ENCODE data around the gene ST3GAL4.

Gene ST3GAL4

DNA sequence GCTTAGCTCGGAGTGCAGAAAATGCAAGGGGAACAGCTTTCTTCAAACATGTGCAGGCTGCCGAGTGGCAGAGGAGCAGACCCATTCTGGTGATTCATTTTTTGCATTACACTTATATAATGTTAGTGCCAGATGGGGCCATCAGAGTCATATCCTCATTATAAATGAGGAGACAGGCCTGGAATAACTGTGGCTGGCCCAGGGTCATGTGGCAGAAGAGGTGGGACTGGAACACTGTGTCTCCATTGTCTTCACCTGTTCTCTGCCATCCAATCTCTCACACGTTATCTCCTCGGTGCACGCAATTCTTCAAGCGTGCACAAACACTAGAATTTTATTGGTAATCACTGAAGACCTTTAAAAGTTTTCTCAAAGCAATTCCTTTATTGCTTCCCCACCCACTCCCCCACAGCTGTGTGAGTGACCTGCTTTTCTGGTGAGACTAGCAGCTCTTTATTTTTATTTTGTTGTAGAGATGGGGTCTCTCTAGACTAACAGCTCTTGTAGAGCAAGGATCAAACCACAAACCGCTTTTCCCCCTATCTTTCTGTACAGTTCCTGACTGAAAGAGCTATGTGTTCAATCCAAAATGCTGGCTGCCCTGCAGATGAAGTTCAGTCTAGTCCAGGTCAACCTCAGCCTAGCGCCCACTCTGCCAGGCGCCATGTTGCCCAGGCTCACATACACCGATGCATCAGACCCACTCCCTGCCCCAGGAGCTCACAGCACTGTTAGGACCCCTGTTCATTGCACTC lies 75.3 kb downstream of the ST3GAL4 start:
- TF ChIP-seq, protein P1, sequence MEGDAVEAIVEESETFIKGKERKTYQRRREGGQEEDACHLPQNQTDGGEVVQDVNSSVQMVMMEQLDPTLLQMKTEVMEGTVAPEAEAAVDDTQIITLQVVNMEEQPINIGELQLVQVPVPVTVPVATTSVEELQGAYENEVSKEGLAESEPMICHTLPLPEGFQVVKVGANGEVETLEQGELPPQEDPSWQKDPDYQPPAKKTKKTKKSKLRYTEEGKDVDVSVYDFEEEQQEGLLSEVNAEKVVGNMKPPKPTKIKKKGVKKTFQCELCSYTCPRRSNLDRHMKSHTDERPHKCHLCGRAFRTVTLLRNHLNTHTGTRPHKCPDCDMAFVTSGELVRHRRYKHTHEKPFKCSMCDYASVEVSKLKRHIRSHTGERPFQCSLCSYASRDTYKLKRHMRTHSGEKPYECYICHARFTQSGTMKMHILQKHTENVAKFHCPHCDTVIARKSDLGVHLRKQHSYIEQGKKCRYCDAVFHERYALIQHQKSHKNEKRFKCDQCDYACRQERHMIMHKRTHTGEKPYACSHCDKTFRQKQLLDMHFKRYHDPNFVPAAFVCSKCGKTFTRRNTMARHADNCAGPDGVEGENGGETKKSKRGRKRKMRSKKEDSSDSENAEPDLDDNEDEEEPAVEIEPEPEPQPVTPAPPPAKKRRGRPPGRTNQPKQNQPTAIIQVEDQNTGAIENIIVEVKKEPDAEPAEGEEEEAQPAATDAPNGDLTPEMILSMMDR (IDR thresholded peaks at IDR 0.05; ENCODE audit: control insufficient read depth, extremely low read depth, insufficient read depth): no peak
- no peak for DNase-seq (ENCODE audit: low read depth)
- H3K4me3 ChIP-seq (ENCODE audit: low read depth, low read length): no peak overlapping the region

DNA sequence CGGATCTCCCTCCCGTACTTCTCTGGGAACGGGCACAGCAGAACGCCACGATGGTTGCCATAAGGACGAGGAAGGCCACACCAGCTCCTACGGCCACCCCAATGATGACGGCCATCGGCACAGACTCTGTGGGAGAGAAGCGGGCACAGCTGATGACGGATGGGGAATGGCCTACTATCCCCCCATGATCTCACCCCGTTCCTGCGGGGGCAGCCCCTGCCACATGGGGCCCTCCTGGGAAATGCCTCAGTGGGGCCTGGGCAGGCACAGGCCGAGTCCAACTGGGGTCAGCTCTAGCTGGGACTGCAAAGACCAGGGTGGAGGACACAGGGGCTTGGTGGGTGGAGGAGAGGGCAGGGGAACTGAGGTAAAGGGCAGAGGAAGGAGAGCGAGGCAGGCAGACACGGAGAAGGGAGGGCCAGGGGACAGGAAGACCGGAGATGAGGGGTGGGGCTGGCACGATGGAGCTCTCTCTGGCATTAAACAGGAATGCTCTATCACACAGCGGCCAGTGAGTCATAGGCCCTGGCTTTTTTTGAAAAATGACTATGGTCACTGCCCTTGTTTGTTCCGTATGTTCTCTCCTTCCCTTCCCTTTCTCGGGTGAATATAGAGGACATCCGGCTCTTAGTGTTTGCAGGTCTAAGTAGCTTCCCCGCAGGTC lies 76.0 kb downstream of the ST3GAL4 start:
- no peak for DNase-seq (ENCODE audit: low read depth)
- TF ChIP-seq, protein P1 (IDR thresholded peaks at IDR 0.05; ENCODE audit: control insufficient read depth, extremely low read depth, insufficient read depth): no peak
- H3K4me3 ChIP-seq (ENCODE audit: low read depth, low read length): no peak overlapping the region

DNA sequence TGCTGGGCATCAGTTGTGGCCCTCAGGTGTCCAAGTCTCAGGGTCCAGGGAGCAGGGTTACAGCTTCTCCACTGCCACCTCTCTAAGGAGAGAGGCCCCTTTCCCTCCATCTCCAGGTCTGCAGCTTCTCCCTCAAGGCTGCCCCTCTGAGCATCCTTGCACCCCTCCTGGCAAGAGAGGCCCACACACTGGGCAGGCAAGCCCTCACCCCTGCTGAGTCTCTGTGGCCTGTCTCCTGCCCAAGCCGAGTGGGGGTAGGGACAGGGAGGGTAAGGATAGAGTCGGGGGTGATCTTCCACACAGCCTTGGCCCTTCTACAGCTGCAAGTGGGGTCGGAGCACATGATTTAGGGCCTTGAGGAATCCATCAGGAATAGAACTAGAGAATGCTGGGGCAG lies 76.6 kb downstream of the ST3GAL4 start:
- H3K4me3 ChIP-seq (ENCODE audit: low read depth, low read length): no peak overlapping the region
- TF ChIP-seq, protein P1 (IDR thresholded peaks at IDR 0.05; ENCODE audit: control insufficient read depth, extremely low read depth, insufficient read depth): no peak
- no peak for DNase-seq (ENCODE audit: low read depth)

DNA sequence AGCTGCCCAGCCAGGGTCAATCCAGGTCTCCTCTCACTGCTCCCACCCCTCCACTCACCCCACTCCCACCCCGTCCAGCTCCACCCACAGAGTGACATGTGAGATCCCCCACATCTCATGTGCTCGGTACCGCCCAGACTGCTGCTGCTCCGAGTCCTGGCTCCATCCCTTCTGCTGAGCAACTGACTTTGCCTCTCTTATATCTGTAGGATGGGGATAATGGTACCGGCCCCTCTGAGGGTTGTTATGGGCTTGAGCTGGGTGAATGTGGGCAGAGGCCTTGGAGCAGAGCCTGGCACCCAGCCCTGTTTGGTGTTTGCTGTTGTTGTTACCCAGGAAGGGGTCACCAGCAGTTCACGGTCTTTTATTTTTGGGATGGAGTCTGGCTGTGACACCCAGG lies 77.0 kb downstream of the ST3GAL4 start:
- TF ChIP-seq, protein P1 (IDR thresholded peaks at IDR 0.05; ENCODE audit: control insufficient read depth, extremely low read depth, insufficient read depth): no peak
- no peak for DNase-seq (ENCODE audit: low read depth)
- H3K4me3 ChIP-seq (ENCODE audit: low read depth, low read length): no peak overlapping the region

DNA sequence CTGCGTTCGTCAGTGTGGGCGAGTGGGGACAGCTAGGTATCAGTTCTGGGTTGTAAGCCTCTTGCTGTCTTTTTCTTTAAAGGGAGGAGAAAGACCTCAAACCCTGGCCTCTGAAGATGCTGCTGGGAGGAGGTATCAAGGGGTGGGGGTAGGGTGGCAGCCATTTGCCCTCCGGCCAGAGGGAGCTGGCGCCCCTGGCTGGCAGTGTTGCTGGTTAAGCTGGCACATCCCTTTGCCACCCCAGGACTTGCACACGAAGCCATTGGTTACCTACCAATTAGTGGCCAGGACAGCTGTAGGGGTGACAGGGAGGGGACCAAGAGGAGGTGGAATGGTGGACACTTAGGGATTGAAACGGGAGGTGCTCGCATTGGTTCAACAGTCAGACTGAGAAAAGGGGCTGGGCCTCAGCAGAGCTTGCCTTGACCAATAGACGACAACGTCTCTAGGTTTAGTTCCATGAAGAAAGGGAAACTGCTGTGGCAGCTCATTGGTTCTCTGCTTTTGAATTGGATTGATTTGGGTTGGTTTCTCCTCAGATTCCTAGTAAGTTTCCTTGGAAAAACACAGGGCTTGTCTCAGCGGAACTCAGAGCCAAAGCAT lies 77.9 kb downstream of the ST3GAL4 start:
- TF ChIP-seq, protein P1 (IDR thresholded peaks at IDR 0.05; ENCODE audit: control insufficient read depth, extremely low read depth, insufficient read depth): no peak

DNA sequence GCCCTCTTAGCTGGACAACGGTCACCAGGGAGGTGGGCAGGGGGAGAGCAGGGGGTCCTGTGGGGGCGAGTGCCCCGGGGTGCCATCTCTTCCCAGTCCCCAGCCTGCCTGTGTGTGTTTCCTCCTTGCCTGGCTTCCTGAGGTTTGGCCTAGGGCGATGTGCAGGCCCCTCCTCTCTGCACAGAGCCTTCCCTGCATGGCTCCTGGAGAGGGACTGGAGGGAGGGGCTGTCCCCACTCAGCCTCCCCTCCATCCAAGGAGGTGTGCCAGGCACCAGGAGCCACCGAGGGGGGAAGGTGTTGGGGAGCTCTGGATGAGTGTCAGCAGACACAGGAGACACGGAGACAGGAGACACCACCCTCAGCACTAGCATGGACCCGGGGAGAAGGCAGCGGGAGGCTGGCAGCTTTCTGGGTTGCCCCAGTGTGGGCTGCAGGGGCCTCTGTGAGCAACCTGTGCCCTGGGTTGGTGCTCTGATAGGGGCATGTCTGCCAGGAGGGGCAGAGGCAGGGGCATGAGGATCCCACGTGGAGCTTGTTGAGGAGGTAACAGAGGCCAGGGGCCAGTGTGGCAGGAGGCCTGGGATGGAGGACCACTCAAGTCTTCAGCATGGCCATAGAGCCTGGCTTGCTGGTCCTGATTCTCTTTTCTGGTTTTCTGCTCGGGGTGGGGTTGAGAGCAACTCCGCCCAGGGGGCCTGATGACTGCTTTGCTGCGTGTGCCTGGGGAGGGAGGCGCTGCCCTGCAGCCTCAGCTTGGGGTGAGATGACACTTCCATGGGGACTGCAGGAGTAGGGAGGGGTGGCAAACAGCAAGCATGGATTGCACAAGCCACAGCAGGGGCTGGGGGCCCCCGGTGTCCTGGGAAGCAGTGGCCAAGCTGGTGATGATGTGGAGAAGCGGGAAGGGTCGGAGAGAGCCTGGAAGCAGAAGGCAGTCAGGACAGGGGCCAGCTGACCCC lies 78.8 kb downstream of the ST3GAL4 start:
- DNase-seq (ENCODE audit: low read depth): no peak
- H3K4me3 ChIP-seq (ENCODE audit: low read depth, low read length): no peak overlapping the region
- TF ChIP-seq, protein P1 (IDR thresholded peaks at IDR 0.05; ENCODE audit: control insufficient read depth, extremely low read depth, insufficient read depth): no peak

More for the DNA sequence above, 77.9 kb downstream of the ST3GAL4 start:
- no peak overlapping the region for H3K4me3 ChIP-seq (ENCODE audit: low read depth, low read length)
- no peak for DNase-seq (ENCODE audit: low read depth)
